Epidermal melanocyte (primary cell): ENCODE measurements around the gene IL5RA.

Source experiments
- DNase-seq: peaks from one replicate; pipeline ENCODE4 v3.0.0; 2011; ENCODE audit warnings: low spot score; ENCODE audit not compliant: insufficient read length

The IL5RA gene

GRCh38 chr3:3107858-3108257 is 2.3 kb downstream of the IL5RA start:
- DNase-seq, result no peak

DNA sequence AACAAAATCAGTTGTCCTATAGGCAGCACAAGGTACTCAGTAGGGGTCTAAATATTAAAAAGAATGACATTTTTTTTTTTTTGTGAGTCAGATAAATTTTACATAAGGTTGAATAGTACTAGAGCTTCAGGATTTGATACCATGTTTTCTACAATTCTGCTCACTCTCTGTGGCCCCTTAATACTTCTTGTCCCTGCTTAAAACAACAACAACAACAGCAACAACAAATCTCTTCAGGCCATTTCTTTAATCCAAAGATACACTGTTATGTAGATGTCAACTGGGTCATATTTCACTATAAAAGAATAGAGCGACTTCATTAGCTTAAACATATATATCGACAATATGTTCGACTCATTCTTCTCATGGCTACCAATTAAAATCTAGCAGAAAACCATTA is 3.0 kb downstream of the IL5RA start:
- DNase-seq, result no peak

DNA sequence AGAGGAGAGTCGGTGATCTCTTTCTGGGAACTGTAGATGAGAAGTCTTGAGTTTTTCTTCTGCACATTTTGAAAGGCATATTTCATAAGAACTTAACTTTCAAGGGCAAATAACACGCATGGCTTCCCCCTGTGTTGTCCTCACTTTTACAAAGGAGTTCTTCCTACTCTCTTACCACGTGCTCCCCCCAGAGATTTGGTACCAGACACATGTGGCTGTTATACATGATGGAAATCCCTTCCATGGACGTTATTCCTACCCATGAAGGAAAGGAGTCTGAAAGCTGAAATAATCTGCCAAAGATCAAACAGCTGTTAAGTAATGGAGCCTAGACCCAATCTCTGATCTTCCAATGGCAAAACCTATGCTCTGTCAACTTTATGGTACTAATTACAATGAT is 4.4 kb downstream of the IL5RA start:
- no peak for DNase-seq

DNA sequence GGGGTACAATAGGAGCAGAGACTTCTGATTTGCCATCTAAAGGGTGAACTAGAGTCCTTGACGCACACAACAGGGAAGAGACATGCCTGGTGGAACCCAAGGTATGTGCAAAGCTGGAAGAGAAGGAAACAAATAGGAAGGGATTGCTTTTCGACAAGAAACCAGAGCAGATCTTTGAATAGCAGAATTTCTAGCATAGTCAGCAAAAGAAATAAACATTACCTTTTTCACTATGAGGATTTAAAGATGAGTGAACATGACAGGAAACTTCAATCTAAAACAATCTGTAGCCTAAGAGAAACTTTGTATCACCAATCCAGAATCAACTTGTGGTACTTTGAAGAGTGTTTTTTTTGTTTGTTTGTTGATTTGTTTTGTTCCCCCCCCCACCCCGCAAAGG is 4.9 kb downstream of the IL5RA start:
- no peak for DNase-seq

- DNase-seq, result no peak
Observed at GRCh38 chr3:3102751-3103150, 7.4 kb downstream of the IL5RA start.

- DNase-seq, result no peak
Observed at GRCh38 chr3:3101660-3102458, 8.3 kb downstream of the IL5RA start.

- no peak for DNase-seq
Observed at GRCh38 chr3:3097958-3098357, 12.2 kb downstream of the IL5RA start.

DNA sequence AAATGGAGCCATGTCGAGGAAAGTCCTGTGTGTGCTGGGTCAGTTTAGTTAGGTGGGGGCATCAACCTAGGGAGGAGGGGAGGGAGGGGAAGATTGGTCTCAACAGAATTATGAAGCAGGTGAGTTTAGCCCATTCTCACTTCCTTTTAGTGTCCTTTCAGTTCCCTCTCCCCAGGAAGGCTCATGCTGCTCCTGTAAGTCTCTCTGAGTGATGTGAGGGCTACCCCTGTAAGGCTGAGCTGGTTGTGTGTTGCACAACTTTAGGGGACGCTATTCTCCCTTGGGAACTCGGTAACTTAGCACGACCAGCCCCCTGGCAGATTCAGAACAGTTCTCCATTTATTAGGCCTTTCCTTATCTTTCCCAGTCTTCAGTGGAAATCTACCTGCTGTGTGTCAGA is 21.2 kb downstream of the IL5RA start:
- no peak for DNase-seq

DNA sequence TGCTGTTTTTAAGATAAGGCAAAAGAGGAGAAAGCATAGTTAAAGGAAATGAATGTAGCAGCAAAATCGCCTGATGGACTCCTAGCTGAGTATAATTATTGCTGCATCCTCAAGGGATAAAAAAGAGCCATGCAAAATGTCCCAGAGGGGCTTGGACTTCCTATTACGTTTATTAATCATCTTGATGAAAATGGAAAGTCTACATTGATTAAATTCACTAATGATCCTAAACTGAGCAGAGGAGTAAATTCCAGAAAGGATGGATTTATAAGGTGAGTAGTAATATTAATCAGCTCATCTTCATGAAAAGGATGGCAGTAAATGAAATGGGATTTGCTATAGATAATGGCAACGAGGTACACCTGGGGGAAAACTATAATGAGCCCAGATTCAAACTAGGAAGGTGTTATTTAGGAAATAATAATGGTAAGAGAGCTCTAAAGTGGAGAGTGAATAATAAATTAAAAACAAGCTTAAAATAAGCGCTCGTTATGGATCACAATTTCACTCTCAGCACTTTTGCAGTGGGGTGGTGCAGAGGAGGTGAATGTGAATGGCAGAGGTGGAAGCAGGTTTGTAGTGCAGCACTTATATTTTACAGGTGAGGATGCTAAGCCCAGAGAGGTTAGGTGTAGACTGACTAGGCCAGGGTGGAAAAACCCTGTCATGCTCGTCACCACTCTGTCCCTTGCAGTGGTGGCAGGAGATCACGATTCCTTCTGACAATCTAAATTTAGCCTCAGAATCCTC is 22.3 kb downstream of the IL5RA start:
- no peak for DNase-seq

GRCh38 chr3:3087279-3087678 is 22.9 kb downstream of the IL5RA start:
- DNase-seq, result no peak

DNA sequence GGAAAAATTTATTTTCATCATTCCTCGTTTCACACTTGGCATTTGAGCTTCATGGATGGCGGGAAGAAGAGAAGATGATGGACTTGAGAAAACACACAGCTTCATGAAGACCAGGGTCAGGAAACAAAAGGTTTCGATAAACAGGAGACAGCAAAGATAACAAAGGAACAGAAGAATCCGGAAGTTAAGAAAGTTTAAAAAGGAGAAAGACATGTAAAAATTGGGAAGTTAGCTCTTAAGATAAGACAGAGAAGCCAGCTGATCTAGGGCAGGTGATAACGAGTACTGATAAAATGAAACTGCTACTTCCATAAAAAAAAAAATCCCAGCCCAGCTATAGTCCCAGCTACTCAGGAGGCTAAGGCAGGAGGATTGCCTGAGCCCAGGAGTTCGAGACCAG is 23.9 kb downstream of the IL5RA start:
- no peak for DNase-seq

DNA sequence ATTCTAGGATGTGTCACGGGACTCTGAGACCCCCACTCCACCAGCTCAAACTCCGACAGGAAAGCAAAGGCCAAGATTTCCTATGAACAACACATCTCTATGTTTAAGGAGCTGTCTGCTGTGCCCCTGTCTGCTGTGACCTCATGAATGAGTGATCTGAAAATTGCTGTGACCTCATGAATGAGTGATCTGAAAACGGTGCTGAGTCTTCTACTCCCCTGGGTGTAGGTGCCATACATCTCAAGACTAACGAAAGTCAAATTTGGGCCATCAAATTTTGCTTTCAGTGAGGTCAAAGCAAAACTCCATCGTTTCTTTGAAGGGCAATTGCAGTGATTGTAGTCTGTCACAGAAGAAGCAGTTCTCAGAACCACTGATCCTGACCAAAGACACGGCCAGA is 24.4 kb downstream of the IL5RA start:
- DNase-seq, result no peak

DNA sequence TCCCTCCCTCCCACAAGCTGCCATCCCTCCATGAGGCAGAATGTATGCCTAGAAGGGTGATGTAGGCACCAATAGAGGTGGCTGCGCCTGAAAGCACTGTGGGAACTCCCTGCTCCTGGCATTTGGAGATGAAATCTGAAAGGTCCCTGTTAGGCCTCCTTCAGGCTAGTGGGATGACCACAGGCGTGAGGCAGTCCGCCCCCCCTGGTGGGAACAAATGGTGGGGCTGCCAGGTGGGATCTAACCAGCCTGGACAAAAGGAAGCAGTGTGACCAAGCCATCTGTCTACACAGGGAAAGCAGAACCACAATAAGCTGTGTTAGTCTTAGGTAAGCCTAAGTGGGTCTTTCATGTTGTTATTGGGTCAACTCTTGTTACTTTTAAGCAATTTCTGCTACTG is 25.3 kb downstream of the IL5RA start:
- no peak for DNase-seq

- DNase-seq, result no peak
Observed at GRCh38 chr3:3082234-3082924, 27.8 kb downstream of the IL5RA start.

DNA sequence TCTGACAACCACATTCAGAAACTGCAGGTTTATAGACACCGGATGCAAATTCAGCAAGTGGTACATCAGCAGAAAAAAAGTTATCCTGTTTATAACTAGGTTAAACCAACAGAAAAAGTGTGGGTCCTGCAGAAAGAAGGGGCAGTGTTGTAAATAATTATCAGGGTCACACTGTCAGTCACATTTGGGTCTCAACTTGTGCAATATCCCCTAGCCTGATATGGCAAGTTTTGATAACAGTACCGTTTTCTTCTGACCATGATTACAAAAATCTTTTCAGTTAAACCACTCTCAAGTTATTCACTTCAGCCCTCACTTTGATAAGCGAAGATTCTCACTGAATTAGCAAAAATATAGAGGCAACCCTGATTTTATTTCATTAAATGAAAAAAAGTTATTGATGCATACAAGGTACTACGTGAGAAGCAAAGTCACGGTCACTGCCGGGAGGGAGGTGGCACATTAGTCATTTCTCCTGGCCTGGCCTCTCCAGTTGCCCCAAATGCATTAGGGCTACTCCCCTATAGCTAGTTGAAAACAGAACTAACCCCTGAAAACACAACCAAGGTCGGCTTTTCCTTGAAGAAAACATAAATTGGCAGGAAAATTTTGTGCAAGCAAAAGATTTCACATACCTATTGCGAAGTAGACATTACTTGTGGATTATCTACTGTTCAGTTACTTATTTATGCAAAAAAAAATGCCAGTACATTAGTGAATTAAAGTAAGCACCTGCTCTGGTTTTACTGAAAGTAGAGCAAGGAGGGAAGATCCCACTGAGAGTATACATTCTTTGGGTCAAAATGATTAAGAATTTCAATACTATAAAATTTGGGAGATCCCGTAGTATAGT is 28.6 kb downstream of the IL5RA start:
- no peak for DNase-seq

DNA sequence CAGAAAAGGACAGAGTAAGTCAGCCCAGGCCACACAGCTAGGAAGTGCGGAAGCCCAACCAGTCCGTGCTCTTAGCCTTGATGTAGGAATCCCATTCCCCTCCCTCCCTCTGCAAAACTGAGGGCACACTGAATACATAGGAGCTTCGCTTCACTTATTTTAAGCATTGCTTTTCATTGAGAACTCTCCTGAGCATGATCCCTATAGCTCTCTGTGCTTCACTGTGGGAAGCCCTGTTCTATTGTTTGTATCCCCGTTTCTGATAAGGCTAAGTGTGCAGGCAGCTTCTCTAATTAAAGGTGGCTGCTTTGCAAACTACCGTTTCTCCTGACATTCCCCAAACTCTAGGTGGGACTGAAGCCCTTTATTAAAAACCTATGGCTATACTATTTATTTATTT is 29.9 kb downstream of the IL5RA start:
- DNase-seq, result no peak

DNA sequence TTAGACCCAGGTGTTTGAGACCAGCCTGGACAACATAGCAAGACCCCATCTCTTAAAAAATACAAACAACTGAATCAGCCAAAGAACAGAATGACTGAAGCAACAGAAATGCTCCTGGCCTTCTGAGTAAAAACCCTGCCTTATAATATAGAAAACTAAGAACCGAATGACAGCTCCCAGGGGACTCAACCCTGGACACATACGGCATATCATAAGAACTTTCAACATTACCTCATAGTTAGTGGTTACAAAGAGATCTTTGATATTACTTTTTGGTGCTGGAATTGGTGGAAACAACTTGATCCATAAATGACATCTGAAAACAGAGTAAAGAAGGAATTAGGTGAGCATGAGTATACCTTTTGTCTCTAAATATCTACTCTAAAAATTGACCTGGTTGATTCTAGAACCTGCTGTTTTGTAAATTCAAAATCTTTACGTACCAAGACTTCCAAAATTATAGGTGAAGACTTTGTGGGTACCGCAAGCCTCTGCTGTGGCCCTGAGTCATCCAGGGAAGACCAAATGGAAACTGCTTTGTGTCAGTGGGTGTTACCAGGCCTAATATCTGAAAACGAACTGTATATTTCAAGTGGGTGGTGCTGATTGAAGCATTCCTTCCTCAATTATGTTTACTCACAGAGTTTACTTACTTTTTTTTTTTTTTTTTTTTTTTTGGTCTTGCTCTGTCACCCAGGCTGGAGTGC is 35.5 kb downstream of the IL5RA start:
- DNase-seq, result no peak

DNA sequence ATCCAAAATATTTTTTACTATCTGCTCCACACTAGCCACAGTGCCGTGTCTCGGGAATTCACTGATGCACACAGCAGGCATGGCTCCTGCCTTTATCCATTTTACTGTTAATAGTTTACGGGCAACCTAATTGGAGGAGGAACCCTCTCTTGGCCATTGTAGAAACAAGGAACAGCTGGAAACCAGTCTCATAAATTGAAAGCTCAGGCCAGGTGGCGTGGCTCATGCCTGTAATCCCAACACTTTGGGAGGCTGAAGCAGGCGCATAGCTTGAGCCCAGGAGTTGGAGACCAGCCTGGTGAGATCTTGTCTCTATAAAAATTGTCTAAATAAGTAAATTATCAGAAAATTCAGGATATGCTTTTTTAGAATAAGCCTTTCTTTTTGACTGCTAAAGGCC is 39.0 kb downstream of the IL5RA start:
- no peak for DNase-seq

DNA sequence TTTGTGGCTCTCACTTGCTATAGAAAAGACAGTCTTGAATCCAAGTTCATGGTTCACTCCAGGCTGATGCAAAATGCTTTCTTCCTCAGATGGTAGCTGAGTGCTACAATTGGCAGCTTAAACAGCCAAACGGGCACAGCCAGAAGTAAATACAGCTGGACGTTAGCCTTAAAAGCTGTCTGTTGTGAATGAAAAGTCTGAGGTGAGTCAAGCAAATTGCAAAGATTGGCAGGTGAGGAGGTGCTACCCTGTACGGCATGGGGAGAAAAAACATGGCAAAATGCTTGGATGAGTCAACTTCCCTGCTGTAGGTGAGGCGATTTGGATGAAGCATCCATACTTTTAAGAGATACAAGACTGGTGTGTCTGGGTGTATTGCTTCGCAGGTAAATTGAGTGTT is 40.5 kb downstream of the IL5RA start:
- DNase-seq, result no peak

DNA sequence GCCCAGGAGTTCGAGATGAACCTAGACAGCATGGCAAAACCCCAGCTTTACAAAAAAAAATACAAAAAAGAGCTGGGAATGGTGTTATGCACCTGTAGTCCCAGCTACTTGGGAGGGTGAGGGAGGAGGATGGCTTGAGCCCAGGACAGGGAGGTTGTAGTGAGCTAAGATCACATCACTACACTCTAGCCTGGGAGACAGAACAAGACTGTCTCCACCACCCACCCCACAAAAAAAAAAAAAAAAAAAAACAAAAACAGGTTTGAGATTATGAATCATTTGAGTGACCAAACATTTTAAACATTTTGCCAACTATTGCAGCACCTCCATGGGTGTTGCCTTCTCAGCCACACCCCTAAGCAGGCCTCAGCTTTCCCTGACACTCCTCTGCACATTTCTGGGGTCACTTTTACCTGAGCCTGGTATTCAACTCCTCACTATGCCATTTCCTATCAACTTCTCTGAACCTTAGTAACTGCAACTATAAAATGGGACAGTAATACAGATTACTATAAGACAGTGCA is 41.8 kb downstream of the IL5RA start:
- no peak for DNase-seq

DNA sequence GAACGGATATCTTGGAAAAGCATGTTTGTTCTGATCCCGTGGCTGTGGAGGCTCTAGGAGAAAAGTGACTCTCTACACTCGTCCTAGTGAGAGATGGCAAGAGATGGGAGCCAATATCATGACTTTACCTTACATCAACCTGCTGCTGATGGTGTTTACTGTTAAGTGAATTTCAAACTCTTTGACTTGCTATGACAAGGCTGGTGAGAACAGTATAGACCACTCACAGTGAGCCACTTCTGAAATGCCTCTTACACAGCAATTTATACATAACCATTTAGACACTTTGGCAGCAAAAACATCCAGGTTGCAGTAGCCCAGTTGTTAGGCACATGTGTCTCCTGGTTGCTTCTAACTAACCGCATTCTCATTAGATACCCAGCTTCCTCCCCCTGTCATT is 43.3 kb downstream of the IL5RA start:
- no peak for DNase-seq
